Activated CD8-positive, alpha-beta memory T cell treated with anti-CD3 and anti-CD28 coated beads for 36 hours (primary cell): ENCODE results near the gene PRRC2C. TPM values are rescaled to one million over a fixed set of nuclear protein-coding genes. Genes with fewer than 3 reads are reported as not detected.
"Not testable (repeated sequence)": the region's sequence is repeated elsewhere in the genome, so short reads cannot be mapped to it uniquely, and the experiment has no call there.

Experiments
- CTCF ChIA-PET: fragments of 350-600 bp; sonication (Branson Sonifier 250); formaldehyde crosslinking; loops from one replicate; lab custom pipeline; 2021; ENCODE audit warnings: antibody characterized with exemption; lab: Charles Lee
- POLR2A ChIA-PET: fragments of 350-600 bp; sonication (Branson Sonifier 250); formaldehyde crosslinking; loops from one replicate; lab custom pipeline; 2021; ENCODE audit warnings: antibody characterized with exemption; lab: Charles Lee
- total RNA-seq, 2 experiments: library from RNA; stranded (reverse); gene quantifications; one replicate each; pipeline ENCODE4 v1.2.3, GENCODE V29; 2021

Gene PRRC2C
- total RNA-seq, 2 experiments from 2014 or later, result 255 to 257 TPM

DNA sequence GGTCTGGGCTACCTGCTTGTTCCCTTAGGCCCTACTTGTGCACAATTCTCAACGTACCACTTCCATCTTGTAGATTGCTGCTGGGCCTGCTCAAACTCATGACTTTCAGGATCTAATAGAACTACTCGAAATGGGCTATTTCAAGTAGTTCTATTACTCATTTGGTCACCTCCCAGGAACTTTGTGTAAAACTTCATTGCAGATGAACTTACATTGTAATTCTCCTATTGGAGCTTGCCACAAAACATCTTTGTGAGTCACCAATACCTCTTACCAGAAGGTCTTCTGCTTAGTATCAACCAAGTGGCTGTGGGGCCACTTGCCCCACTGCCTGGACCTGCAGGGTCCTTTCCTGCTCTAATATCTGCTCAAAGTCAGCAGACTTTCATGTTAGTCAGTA is 126.0 kb downstream of the PRRC2C start:
- ChIA-PET CTCF (no interaction called here), POLR2A (no interaction called here)

DNA sequence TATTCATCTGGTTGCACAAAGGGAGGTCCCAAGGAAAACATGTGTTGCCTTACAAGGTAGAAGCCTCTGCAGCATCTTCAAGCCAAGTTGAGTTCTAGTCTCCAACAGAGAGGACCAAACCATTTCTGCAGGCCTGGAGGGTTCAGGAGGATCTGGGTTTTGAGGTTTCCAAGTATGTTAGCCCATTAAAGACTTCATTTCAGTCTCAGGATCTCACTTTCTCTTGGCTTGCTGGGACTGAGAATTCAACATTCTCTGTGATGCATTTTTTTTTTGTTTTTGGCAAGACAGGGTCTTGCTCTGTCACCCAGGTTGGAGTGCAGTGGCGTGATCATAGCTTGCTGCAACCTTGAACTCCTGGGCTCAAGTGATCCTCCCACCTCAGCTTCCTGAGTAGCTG is 128.0 kb downstream of the PRRC2C start:
- ChIA-PET CTCF (no interaction called here), POLR2A (no interaction called here)

DNA sequence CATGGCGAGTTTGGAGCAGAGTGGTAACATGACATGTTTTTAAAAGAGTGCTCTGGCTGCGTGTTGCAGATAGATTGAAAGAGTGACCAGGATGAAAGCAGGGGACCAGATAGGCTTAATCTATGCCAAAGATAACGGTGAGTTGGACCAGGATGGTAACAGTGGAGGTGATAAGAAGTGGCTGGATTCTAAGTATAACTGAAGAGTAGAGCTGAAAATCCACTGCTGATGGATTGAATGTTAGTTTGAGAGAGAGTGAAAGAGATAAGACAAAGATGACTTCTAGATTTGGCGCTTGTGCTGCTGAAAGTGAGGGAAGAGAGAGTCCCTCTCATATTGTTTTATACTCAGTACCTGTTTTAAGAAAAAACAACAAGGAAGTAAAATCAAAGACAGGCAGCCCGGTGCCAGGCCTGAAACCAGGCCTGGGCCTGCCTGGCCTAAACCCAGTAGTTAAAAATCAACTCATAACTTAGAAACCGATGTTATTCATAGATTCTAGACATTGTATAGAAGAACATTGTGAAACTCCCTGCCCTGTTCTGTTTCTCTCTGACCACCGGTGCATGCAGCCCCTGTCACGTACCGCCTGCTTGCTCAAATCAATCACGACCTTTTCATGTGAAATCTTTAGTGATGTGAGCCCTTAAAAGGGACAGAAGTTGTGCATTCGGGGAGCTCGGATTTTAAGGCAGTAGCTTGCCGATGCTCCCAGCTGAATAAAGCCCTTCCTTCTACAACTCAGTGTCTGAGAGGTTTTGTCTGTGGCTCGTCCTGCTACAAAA is 130.0 kb downstream of the PRRC2C start:
- POLR2A ChIA-PET, CTCF ChIA-PET: not testable (repeated sequence)

DNA sequence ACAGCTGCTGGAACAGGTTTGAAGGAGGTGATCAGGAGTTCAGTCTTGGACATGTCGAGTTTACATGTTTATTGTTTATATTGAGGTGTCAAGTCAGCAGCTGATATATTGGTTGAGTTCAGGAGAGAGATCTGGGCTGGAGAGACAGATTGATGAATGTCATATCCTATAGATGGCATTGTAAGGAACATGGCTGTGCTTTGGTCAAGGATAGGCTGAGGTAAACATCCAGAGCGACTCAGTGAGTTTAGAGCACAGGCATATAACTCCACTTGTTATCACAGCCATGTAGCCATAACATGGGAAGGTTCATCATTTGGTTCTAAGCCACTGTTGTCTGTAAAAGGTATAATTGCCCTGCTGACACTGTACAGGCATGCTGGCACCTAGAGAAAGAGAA is 131.3 kb downstream of the PRRC2C start:
- ChIA-PET CTCF (interaction anchor here (1.2 kb wide), 1 partner anchor 28 kb away, joined by 3 read pairs; no protein-coding TSS in a partner anchor), POLR2A (no interaction called here)

DNA sequence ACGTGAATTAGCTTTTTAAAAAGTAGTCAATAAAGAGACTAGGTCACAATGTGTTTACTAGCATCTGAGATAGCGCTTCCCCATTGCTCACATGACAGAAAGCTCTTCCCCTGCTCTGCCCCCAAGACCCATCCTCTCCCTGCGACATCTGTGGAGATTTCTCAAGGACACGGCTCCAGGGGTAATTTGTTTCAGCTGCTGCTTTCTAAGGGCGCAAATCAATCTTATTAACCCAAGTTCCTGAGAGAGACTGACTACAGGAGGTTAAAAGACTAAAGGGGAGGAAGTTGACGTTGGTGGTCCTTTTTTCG is 136.8 kb downstream of the PRRC2C start, which contains the start of gene MYOCOS:
Gene MYOCOS (plus strand): TSS at position 92 of the 311 bp plus-strand sequence. CDS start 1,641 bp downstream, outside the sequence.
- ChIA-PET CTCF (interaction anchor here (0.9 kb wide), 1 partner anchor 34 kb away, joined by 3 read pairs; no protein-coding TSS in a partner anchor), POLR2A (no interaction called here)

DNA sequence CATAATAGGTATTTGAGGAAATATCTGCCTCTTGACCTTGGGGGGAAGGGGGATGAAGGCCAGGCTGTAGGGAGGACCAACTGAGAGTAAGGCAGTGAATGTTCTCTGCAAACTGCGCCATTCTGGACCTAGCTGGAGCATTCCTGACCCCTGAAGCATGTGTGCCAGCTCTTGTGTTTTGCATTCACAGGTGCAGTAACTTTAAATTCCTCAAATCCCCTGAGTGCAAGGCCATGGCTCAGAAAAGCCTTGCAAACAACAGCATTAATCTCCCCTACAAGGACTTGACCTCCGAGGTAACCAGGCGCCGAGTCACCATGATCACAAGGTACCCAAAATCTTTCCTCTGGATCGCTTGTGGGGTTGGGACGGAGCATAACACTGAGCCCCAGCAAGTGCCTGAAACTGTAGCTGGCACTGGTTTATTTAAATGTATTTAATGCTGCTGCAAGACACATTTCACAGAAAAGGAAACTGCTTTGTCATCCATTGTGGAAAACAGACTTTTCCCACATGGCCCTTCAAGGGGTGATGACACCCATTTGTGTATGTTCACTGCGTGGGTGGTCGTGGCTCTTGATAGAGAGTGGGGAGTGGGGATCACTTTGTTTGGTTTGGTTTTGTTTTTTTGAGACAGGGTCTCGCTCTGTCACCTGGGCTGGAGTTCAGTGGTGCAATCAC is 138.5 kb downstream of the PRRC2C start:
- CTCF ChIA-PET, result interaction anchor here (0.6 kb wide), 1 partner anchor 19 kb away, joined by 3 read pairs; no protein-coding TSS in a partner anchor
- POLR2A ChIA-PET, result no interaction called here

DNA sequence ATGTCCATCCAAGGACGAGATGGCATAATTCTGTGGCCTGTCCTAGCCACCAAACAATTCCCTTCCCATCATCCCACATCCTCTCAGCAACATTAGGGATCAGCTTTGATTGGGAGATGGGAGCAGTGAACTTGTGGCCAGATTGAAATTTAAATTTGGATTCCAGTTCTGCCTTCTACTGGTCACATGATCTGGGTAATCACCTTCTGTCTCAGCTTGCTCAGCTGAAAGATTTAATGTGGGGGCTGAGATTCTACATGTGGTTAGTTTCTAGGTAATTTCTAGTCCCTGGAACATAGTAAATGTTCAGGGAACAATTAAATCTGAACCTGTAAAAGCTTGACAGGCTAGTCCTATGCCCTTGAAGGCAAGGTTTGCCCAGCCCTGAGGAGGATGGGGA is 139.9 kb downstream of the PRRC2C start:
- ChIA-PET CTCF (no interaction called here), POLR2A (no interaction called here)

DNA sequence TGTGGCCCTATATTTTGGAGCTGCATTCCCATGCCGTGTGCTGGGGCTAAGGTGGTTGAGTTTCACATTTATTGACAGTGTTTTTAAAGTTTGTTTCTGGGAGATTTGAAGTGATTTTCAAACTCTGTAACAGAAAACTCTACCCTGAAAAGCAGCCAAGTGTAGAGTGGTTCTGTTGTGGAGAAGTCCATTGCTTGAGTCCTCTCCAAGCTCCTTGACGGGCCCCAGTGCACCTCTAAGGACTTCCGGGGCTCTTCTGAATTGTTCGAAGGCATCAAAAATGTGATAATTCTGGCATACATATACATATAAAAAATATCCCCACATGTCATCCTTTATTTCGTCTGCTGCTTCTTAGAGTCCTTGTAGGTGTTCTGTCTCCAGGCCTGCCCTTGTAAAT is 141.7 kb downstream of the PRRC2C start:
- CTCF ChIA-PET, result interaction anchor here (2.3 kb wide), 1 partner anchor 18 kb away, joined by 6 read pairs; no protein-coding TSS in a partner anchor
- POLR2A ChIA-PET, result no interaction called here

DNA sequence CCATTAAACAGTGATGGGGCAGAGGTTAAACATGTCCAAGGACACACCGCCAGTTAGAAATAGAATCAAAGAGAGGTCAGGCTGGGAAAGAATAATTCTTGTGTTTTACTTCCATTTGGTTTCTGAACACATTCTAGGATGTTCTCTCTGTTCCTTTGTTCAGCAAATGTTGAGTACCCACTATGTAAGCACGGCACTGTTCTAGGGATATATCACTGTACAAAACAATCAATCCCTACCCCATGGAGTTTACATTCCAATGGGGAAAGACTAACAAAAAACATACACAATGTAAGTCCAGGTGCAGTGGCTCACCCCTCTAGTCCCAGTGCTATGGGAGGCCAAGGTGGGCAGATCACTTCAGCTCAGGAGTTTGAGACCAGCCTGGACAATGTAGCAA is 142.9 kb downstream of the PRRC2C start:
- CTCF ChIA-PET, result no interaction called here
- POLR2A ChIA-PET, result no interaction called here

DNA sequence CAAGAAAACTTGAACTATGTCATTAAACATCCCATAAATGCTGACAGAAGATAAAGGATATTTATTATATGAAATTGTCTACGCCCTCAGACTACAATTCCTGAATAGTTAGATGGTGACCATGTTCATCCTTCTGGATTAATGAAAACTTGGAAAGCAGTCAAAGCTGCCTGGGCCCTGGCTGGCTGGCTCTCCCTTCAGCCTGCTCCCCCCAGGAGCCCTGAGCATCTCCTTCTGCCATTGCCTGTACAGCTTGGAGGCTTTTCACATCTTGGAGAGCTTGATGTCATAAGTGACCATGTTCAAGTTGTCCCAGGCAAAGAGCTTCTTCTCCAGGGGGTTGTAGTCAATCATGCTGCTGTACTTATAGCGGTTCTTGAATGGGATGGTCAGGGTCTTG is 150.3 kb downstream of the PRRC2C start:
- ChIA-PET POLR2A (no interaction called here), CTCF (no interaction called here)

DNA sequence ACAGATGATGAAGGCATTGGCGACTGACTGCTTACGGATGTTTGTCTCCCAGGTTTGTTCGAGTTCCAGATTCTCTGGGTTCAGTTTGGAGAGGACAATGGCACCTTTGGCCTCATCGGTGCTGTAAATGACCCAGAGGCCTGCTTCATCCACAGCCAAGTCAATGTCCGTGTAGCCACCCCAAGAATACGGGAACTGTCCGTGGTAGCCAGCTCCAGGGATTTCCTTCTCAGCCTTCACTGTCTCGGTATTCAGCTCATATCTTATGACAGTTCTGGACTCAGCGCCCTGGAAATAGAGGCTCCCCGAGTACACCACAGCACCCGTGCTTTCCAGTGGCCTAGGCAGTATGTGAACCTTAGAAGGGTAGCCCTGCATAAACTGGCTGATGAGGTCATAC is 150.8 kb downstream of the PRRC2C start:
- ChIA-PET CTCF (no interaction called here), POLR2A (no interaction called here)

DNA sequence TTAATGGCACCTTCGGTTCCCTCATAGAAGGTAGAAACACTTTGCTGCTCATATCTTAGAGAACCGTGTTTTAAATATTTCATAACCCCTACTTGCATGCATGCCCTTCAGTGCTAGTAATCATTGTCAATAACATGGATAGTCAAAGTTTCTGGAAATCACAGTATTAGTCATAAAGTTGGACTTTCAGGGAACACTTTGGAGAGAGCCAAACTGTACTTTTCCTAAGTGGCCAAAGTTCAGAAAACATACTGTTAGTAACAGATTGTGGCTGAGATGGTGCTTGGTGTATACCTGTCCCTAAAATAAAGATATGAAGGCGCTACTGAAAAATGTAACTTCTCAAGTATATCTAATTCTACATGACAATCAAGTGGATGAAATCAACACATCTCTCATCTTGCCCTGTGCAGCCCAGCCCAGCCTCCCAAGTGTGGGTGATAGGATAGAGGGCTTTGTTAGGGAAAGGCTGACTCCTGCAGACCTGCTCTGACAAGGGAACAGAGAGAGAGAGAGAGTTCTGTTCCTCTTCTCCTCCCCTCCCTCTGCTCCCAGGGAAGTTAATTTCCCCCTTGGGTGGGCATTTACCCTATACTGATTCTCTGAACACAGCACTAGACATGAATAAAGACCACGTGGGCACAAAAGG is 152.7 kb downstream of the PRRC2C start:
- CTCF ChIA-PET, result no interaction called here
- POLR2A ChIA-PET, result no interaction called here

DNA sequence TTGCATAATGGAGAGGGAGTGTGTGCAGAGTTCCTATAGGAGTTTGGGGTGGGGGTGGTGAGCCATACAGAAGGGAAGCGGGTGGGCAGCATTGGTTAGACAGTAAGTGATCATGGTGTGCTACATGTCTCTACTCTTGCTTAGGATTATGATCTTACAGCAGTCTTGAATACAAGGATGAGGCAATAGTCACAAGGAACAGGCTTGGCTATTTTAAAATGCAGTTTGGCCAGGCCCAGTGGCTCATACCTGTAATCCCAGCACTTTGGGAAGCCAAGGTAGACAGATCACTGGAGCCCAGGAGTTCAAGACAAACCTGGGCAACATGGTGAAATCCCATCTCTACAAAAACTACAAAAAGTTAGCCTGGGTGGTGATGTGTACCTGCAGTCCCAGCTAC is 154.9 kb downstream of the PRRC2C start:
- CTCF ChIA-PET, result no interaction called here
- POLR2A ChIA-PET, result no interaction called here

DNA sequence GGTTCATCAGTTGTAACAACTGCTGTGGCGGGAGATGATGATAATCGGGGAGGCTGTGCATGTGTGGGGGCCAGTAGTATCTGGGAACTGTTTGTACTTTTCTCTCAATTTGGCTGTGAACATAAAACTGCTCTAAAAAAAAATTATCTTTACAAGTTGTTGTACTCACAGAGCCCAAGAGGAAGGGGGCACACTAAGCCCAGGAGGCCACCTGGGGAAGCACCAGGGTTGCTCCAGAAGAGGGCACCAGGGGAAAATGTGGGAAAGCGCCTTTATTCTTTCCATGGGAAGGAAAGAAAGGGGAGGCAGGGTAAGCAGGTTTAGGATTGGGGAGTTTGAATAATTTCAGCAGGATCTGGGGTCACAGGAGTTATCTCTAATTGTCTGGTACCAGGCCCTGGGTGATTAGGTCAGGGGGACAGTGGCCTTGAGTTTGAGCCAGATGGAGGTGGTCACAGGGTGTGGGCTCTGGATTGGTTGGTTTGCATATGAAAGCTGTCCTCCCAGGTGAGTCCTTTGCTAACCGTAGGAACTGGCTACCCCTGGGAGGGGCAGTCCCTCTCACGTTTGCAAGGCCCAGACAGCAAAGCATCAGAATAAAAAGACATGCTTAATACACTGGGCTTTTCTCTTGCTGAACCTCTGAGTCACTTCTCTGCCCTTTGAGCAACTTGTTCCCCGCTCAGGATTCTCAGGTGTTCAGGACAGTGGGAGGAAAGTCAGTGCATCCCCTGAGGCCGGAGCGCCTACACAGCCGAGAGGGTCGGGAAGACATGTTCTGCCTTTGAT is 155.9 kb downstream of the PRRC2C start:
- ChIA-PET POLR2A (no interaction called here), CTCF (interaction anchor here (1.1 kb wide), 1 partner anchor 194 kb away, joined by 3 read pairs; no protein-coding TSS in a partner anchor)

DNA sequence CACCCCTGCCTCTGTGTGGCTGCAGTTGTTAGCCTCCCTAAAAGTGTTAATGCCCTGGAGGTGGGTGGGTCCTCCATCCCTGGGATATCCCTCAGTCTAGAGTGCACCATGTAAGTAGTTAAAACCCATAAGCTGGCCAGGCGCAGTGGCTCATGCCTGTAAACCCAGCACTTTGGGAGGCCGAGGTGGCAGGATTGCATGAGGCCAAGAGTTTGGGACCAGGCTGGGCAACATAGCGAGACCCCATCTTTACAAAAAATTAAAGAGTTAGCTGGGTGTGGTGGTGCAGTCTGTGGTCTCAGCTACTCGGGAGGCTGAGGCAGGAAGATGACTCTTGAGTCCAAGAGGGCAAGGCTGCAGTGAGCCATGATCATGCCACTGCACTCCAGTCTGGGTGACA is 156.9 kb downstream of the PRRC2C start:
- ChIA-PET CTCF (interaction anchor here (0.7 to 1.1 kb wide), 3 partner anchors 9 to 343 kb away, joined by 3 to 6 read pairs (median 3); no protein-coding TSS in a partner anchor), POLR2A (no interaction called here)

Other genes starting within 250 kb of the PRRC2C start
- gene FMO1, start 237.0 kb upstream of the PRRC2C start, total RNA-seq, result not detected
- gene FMO4, start 171.3 kb upstream of the PRRC2C start, total RNA-seq, result 1 to 10 TPM; 1.0 to 1.4 TPM
- gene MYOCOS, start 136.7 kb downstream of the PRRC2C start, total RNA-seq, result not detected
- not detected for gene MYOC, start 167.2 kb downstream of the PRRC2C start, total RNA-seq